Loucy (cell line): ENCODE results near the gene CACNA2D4.

Experiments used
- H2AFZ ChIP-seq: fragments of 200-600 bp; sonication (generic); 2 replicates; pipeline ENCODE4 v1.6.0; 2016; ENCODE audit warnings: antibody characterized with exemption, mild to moderate bottlenecking, low read length, moderate library complexity
- H3F3A ChIP-seq: fragments of 200-600 bp; 2 replicates; pipeline ENCODE4 v1.6.0; 2016; ENCODE audit warnings: antibody characterized with exemption, low read depth, mild to moderate bottlenecking
- H3K27me3 ChIP-seq: fragments of 200-600 bp; sonication (generic); 2 replicates; pipeline ENCODE4 v1.6.1; 2014; ENCODE audit warnings: low read length, mild to moderate bottlenecking; ENCODE audit not compliant: insufficient read depth, poor library complexity, severe bottlenecking
- H3K36me3 ChIP-seq: fragments of 200-600 bp; sonication (generic); 2 replicates; pipeline ENCODE4 v1.6.1; 2016; ENCODE audit warnings: low read length; ENCODE audit not compliant: insufficient read depth
- H3K4me1 ChIP-seq: fragments of 200-600 bp; sonication (generic); 2 replicates; pipeline ENCODE4 v1.5.1; 2014; ENCODE audit warnings: low read length, mild to moderate bottlenecking; ENCODE audit not compliant: insufficient read depth, poor library complexity, severe bottlenecking
- H3K4me2 ChIP-seq: fragments of 200-600 bp; sonication (generic); 2 replicates; pipeline ENCODE4 v1.6.0; 2014; ENCODE audit warnings: antibody characterized with exemption, low read length, low read depth, mild to moderate bottlenecking; ENCODE audit not compliant: poor library complexity, severe bottlenecking
- H3K4me3 ChIP-seq: fragments of 200-600 bp; sonication (generic); 2 replicates; pipeline ENCODE4 v1.5.1; 2014; ENCODE audit warnings: low read length, mild to moderate bottlenecking, mixed read lengths; ENCODE audit not compliant: poor library complexity, severe bottlenecking
- H3K79me2 ChIP-seq: fragments of 200-600 bp; sonication (generic); 2 replicates; pipeline ENCODE4 v1.6.1; 2014; ENCODE audit warnings: low read length; ENCODE audit not compliant: insufficient read depth
- H3K9ac ChIP-seq: fragments of 200-600 bp; sonication (generic); 2 replicates; pipeline ENCODE4 v1.6.0; 2014; ENCODE audit warnings: mild to moderate bottlenecking, low read depth, low read length, moderate library complexity; ENCODE audit not compliant: poor library complexity, severe bottlenecking
- H3K9me2 ChIP-seq: fragments of 200-600 bp; sonication (generic); replicated peaks from 2 replicates; pipeline ENCODE4 v1.6.1; 2016; ENCODE audit warnings: low read depth, low read length, mixed read lengths
- H3K9me3 ChIP-seq: fragments of 200-600 bp; sonication (generic); 2 replicates; pipeline ENCODE4 v1.6.1; 2014; ENCODE audit warnings: mild to moderate bottlenecking, antibody characterized with exemption, low read length, low read depth; ENCODE audit not compliant: insufficient read depth
- H4K20me1 ChIP-seq: fragments of 200-600 bp; sonication (generic); 2 replicates; pipeline ENCODE4 v1.6.0; 2014; ENCODE audit warnings: antibody characterized with exemption, low read length, mild to moderate bottlenecking; ENCODE audit not compliant: insufficient read depth, poor library complexity, severe bottlenecking
- EZH2phosphoT487 ChIP-seq: fragments of 200-600 bp; IDR thresholded peaks from 2 replicates; pipeline ENCODE4 v1.6.1; 2018; ENCODE audit warnings: antibody characterized with exemption, mild to moderate bottlenecking, moderate library complexity, borderline replicate concordance
- TF ChIP-seq, protein P1 (sequence below): fragments of 200-600 bp; sonication (generic); conservative IDR thresholded peaks from 2 replicates; pipeline ENCODE4 v1.5.1; 2014; ENCODE audit warnings: mild to moderate bottlenecking, antibody characterized with exemption, low read length

Gene CACNA2D4

GRCh38 chr12:1907652-1908611 is 10.5 kb downstream of the CACNA2D4 start:
- H4K20me1 ChIP-seq: no peaks in the 10 kb centered on the region
- H3K4me1 ChIP-seq: no peaks in the 10 kb centered on the region
- no peaks in the 10 kb centered on the region for H3F3A ChIP-seq
- H3K9me3 ChIP-seq: 0 out of 2 replicates have a peak, but pooled peaks cover 7% of the 10 kb centered on the region
- H2AFZ ChIP-seq: no peak overlapping the region
- H3K4me2 ChIP-seq: no peak overlapping the region
- H3K9me2 ChIP-seq: no peaks in the 10 kb centered on the region
- TF ChIP-seq EZH2phosphoT487: no peak
- TF ChIP-seq, protein P1, sequence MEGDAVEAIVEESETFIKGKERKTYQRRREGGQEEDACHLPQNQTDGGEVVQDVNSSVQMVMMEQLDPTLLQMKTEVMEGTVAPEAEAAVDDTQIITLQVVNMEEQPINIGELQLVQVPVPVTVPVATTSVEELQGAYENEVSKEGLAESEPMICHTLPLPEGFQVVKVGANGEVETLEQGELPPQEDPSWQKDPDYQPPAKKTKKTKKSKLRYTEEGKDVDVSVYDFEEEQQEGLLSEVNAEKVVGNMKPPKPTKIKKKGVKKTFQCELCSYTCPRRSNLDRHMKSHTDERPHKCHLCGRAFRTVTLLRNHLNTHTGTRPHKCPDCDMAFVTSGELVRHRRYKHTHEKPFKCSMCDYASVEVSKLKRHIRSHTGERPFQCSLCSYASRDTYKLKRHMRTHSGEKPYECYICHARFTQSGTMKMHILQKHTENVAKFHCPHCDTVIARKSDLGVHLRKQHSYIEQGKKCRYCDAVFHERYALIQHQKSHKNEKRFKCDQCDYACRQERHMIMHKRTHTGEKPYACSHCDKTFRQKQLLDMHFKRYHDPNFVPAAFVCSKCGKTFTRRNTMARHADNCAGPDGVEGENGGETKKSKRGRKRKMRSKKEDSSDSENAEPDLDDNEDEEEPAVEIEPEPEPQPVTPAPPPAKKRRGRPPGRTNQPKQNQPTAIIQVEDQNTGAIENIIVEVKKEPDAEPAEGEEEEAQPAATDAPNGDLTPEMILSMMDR: no peak
- no peak overlapping the region for H3K4me3 ChIP-seq
- H3K36me3 ChIP-seq: no peaks in the 10 kb centered on the region
- no peaks in the 10 kb centered on the region for H3K79me2 ChIP-seq
- no peak overlapping the region for H3K9ac ChIP-seq
- H3K27me3 ChIP-seq: no peaks in the 10 kb centered on the region

- no peak overlapping the region for H3K4me2 ChIP-seq
- no peaks in the 10 kb centered on the region for H3K79me2 ChIP-seq
- no peaks in the 10 kb centered on the region for H3K4me1 ChIP-seq
- H2AFZ ChIP-seq: no peak overlapping the region
- no peaks in the 10 kb centered on the region for H3K36me3 ChIP-seq
- no peaks in the 10 kb centered on the region for H3K27me3 ChIP-seq
- no peaks in the 10 kb centered on the region for H4K20me1 ChIP-seq
- 0 out of 2 replicates have a peak, but pooled peaks cover 9% of the 10 kb centered on the region for H3K9me3 ChIP-seq
- no peaks in the 10 kb centered on the region for H3F3A ChIP-seq
- H3K9ac ChIP-seq: no peak overlapping the region
- TF ChIP-seq, protein P1: no peak
- TF ChIP-seq EZH2phosphoT487: no peak
- H3K4me3 ChIP-seq: no peak overlapping the region
- H3K9me2 ChIP-seq: no peaks in the 10 kb centered on the region
Observed at GRCh38 chr12:1906579-1906978, 11.9 kb downstream of the CACNA2D4 start.

GRCh38 chr12:1904875-1905274 is 13.6 kb downstream of the CACNA2D4 start:
- Histone ChIP-seq H3K9ac (no peak overlapping the region), H4K20me1 (no peaks in the 10 kb centered on the region), H3K4me1 (no peaks in the 10 kb centered on the region), H3K4me3 (no peak overlapping the region), H2AFZ (no peak overlapping the region), H3K79me2 (no peaks in the 10 kb centered on the region), H3K27me3 (no peaks in the 10 kb centered on the region), H3F3A (no peaks in the 10 kb centered on the region), H3K4me2 (no peak overlapping the region), H3K9me2 (no peaks in the 10 kb centered on the region), H3K9me3 (0 out of 2 replicates have a peak, but pooled peaks cover 9% of the 10 kb centered on the region), H3K36me3 (no peaks in the 10 kb centered on the region)
- TF ChIP-seq, protein P1: no peak
- TF ChIP-seq EZH2phosphoT487: no peak
